Stimulated activated CD4-positive, alpha-beta T cell treated with anti-CD3 and anti-CD28 coated beads, TNF-alpha, amount 100 ng/mL, for 4 hours (primary cell): ENCODE measurements around the gene FGB.
"Not testable (repeated sequence)": the region's sequence is repeated elsewhere in the genome, so short reads cannot be mapped to it uniquely, and the experiment has no call there.

Source experiments
- DNase-seq, 3 experiments: peaks; one replicate each; pipeline ENCODE4 v3.0.0-alpha.2; 2020; ENCODE audit warnings: low read depth in 3 of 3

The FGB gene

DNA sequence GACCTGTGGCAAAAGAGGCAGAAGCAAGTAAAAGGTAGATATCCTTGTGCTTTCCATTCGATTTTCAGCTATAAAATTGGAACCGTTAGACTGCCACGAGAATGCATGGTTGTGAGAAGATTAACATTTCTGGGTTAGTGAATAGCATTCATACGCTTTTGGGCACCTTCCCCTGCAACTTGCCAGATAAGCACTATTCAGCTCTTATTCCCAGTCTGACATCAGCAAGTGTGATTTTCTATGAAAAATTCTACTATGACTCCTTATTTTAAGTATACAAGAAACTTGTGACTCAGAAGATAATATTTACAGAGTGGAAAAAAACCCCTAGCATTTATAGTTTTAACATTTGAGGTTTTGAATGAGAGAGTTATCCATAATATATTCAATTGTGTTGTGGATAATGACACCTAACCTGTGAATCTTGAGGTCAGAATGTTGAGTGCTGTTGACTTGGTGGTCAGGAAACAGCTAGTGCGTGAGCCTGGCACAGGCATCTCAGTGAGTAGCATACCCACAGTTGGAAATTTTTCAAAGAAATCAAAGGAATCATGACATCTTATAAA lies 3.9 kb downstream of the FGB start:
- no peak for DNase-seq

DNA sequence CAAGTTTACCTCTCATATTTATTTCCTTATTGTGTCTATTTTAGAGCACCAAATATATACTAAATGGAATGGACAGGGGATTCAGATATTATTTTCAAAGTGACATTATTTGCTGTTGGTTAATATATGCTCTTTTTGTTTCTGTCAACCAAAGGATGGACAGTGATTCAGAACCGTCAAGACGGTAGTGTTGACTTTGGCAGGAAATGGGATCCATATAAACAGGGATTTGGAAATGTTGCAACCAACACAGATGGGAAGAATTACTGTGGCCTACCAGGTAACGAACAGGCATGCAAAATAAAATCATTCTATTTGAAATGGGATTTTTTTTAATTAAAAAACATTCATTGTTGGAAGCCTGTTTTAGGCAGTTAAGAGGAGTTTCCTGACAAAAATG lies 6.2 kb downstream of the FGB start:
- DNase-seq, result no peak

DNA sequence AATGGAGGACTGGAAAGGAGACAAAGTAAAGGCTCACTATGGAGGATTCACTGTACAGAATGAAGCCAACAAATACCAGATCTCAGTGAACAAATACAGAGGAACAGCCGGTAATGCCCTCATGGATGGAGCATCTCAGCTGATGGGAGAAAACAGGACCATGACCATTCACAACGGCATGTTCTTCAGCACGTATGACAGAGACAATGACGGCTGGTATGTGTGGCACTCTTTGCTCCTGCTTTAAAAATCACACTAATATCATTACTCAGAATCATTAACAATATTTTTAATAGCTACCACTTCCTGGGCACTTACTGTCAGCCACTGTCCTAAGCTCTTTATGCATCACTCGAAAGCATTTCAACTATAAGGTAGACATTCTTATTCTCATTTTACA lies 6.8 kb downstream of the FGB start:
- DNase-seq, result no peak

DNA sequence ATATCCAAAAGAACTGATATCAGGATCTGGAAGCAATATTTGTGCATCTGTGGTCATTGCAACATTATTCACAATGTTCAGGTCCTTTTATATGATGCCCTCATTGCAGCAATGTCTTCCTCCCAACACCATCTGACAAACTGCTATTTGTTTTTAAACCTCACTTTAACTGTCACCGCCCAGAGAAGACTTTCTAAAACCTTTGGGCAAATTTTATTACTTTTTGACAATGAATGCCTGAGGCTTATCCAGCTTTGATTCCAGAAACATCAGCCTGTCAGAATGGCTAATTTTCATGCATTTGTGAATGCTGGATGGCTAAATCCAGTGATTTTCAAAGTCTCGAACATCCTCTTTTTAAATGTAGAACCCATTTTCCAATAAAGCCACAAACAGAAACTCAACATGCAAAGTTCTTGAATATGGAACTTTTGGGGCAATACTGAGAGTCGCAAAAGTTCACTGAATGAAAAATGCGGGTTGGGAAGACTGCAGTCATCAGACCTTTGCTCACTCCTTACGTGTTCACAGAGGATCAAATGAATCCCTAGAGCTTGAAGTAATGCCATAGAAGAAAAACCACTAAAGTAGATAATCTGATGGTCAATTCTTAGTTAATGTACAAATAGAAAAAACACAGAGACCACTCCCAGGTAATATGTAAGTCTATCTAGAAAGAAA lies 10.5 kb downstream of the FGB start:
- no peak for DNase-seq

DNA sequence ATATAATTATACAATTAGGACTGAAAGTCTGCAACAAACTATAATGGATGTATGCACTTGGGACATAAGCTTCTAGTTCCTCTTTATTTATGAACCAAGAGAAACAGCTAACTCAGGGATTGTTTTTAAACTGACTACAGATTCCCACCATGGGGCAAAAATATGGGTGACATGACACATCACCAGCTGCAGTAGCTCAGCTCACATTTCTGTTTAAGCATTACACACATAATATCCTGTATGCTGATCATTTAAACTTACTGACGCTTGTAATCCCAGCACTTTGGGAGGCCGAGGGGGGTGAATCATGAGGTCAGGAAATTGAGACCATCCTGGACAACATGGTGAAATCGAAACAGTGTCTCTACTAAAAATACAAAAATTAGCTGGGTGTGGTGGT lies 11.5 kb downstream of the FGB start:
- no peak for DNase-seq

DNA sequence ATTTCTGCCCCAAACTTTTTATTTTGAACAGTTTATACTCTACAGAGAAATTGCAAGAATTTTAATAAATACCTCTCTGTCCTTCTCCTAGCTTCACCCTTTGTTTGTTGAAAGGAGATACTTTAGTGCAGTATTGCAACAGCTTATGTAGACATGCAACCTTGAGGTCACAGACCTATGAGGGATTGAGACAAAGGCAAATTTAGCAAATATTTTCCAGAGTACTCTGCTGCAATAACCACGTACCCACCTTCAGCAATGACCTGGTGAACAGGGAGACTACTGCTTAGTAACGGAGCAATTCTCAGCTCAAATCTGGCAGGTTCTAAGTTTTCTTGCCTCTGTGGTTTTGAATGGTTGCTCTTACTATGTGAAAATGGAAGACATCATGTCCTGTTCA lies 14.5 kb downstream of the FGB start:
- DNase-seq, result no peak

DNA sequence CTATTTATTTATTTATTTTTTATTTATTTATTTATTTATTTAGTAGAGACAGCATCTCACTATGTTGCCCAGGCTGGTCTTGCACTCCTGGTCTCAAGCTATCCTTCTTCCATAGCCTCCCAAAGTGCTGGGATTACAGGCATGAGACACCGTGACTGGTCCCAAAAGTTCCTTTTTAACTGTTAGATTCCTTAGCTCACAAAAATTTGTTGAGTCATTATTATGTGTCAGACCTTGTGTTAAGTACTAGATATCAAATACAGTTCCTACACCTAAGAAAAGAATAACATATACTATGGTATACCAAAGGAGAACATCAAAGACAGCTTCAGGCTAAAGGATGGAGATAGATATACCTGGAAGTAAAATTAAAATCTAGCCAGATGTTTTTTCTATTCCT lies 16.1 kb downstream of the FGB start:
- DNase-seq, result no peak

DNA sequence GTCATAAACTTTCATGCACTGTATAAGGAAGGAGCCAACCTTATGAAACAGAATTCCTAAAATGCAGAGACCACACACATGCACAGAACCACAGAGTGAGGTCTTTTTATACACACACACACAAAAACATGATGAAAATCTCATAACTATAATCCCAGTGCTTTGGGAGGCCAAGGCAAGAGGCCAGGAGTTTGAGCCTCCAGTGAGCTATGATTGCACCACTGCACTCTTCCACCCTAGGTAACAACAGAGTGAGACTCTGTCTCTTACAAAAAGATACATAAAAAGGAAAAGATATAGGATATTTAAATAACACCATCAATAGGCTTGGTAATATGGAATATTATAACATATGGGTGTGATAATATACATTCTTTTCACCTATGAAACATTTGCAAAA lies 17.1 kb downstream of the FGB start:
- no peak for DNase-seq

DNA sequence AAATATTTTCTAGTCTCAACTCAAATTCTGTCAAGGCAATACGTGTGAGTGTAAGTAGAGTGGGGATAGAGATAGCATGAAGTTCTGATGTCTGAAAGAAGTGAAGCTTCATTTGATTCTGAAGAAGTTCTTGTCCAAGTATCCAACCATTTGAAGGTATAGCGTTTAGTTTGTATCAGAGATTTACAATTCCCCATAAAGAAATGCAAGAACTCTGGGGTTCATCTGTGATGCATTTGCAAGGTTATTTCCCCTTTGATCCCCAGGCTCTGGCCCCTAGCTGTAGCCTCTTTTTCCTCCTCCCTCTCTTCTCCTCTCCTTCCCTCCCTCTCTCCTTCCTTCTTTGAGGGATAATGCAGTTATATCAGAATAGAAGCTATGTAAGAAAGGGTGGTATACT lies 19.9 kb downstream of the FGB start:
- no peak for DNase-seq

DNA sequence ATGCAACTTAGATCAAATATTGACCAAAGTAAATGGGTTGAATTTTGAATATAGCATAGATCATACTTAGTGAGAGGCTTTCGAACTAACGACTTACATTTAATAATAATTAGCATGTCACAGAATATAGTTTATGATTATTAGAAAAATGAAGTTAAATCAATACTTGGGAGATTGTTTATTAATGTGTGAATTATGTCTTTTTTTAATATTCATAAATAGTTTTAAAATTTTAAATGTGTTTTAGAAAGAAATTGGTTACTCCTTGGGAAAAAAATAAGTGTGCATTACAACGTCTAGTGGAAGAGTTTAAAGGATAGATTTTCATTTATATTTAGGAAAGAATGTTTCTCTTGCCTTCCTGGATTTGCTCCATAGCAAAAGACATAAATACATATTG lies 20.4 kb downstream of the FGB start:
- DNase-seq, result no peak

DNA sequence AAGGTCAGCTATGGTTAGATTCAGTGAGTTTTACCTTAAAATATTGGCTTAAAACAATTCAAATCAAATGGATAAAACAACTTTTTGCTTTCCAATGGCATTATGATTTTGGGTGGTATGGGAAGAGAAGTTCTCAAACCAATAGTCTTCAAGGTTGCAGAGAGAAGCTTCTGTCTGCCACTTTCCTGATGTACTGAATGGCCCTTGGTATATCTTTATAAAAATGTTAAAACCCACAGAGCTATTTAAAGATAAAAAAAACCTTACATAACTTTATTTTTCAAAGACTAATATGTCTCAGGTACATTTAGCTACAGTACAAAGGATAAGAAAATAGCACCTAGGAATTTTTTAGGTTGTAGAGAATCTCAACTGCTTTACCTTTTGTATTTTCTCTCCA lies 20.9 kb downstream of the FGB start:
- DNase-seq, result no peak

DNA sequence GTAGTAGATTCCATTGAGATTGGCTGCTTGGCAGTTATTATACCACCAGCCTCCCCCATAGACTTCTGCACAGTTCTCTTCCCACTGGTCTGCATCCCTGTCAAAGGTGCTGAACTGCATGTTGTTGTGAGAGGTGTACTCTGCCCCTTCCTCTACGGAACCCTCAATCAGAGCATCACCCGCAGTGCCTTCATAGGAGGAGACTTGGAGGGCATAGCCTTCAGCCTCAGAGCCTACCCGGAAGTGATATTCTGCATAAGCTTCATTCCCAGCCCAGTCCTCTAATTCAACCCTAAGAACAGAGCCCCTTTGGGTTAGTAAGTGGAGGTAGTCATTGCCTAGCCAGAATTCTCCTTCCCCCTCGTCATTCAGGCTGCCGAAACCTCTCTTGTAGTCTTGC lies 21.4 kb downstream of the FGB start:
- DNase-seq, result no peak

DNA sequence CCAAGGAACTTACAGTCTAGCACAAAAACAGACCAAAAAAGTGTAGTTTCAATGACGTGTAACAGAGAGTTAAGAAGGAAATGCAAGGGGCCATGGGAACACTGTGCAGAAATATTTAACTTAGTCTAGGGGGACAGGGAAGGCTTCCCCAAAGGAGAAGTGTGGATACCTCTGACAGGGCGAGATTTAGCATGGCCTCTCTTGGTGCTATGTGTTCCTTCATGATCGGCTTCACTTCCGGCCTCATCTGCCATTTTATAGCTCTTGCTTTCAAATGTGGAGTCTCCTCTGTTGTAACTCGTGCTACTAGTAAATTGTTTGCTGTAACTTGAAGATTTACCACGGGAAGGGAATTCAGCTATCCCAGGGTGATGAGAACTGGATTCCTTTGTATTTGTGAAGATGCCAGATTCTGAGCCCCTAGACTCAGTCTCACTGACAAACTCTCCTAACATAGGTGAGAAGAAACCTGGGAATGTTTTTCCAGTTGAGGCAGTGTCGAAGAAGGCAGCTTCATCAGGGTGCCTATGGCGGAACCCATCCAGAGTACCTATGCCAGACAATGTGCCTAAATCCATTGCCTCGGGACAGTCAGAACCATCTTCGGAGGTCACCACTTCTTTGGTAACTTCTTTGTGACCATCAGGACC lies 22.7 kb downstream of the FGB start:
- DNase-seq, result no peak

DNA sequence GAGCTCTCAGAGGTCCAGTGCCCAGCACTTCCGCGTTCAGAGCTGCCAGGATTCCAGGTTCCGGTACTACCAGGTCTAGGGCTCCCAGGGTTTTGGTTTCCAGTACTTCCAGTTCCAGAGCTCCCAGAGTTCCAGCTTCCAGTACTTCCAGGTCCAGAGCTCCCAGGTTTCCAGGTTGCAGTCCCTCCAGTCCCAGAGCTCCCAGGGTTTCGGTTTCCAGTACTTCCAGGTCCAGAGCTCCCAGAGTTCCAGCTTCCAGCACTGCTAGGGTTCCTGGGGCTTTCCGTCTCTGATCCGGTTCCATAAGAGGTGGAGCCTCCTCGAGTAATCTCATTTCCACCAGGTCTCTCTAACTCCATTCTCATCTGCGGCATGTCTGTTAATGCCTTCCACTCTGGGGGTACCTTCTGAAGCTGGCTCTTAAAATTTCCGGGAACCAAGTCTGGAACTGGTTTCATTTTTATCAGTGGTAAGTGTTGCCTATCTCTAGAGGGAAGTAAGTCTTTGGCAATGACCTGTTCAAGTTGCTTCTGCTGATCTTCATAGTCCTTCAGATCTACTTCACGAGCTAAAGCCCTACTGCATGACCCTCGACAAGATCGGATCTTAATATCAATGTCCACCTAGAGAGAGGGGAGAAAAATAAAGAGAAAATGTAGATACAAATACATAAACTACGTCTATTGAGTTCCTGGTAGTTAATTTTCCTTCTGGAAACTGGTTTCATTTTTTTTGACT lies 23.7 kb downstream of the FGB start:
- no peak for DNase-seq

DNA sequence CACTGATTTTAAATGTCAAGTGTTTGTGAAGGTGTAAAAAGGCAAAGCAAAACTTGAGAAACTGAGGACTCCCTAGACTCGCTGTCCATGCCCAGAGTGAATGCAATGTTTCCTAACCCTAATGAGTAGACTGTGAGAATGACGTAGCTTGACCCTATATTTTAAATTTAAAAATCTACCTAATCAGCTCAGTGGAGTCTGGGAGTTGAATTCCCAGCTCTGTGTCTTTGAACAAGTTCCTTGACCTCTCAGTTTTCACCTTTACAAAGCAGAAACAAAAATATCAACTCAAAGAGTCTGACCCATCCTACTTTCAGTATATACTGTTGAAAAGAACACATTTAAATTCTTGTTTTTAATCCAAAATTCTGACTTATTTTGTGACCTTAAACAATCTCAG lies 25.4 kb downstream of the FGB start:
- DNase-seq, result no peak

DNA sequence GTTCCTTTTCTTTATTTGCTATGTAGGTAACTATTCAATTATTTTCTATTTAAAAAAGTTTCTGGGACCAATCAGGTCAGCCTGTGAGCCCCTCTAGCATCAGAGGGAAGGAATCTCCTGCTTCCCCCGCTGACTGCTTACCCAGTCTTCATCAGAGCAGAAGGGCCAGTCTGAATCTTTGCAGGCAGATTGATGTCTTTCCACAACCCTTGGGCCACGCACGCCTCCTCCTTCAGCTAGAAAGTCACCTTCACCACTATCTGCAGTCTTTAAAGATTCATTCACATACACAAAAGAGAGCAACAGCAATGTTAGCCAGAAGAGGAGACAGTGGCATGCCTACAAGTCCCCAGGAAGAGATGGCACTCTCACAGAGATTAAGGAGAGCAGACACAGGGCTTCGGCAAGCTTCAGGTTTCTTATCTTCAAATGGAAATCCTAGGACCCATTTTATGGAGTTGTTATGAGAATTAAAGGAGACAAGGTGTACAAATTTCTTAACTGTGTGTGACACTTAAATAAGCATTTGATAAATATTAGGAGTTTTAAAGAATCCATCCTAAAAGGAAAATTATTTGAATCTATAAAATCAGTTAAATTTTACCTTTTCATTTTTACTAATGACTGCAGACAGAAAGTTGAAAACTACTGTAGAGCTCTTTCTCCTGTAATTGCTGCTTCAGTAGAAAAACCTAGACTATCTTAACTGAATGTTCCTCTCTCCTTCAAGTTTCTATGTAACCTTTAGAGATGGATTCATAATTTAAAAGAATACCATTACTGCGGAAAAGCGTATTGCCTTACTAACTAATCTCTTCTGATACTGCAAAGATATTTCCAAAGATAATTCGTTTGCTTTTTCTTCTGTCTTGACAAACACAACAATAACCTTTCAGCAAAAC lies 26.7 kb downstream of the FGB start:
- no peak for DNase-seq

DNA sequence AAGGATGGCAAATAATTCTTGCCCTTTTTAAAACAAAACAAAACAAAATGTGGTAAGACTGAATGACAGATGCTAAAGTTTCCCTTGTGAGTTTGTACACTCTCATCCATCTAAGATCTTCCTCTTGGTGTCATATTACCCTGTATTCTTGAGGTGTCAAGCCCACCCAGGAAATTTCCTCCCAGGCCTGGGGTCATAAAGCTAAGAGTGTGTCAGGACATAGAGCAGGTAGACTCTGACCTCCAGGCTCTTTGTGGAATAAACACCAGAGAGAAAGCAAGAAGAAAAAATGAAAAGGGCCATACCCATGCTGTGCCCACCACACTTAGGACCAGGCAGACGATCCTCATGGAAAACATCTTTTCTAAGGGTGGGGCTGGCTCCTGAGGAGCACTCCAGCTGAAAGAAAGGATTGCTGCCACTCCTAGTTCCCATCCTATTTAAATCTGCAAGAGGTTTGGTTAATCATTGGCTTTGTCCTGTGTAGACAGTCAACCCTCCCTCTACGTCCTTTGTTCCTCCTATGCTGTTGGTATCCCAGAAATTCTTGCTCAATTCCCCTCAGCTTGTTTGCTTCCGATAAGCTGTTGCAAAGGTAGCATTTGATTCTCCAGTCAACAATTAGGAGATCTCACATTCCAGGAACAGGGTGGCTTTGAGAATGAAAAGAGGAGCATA lies 27.7 kb downstream of the FGB start, which contains the start of gene FGA:
TSS of gene FGA (minus strand) at position 414 of the 678 bp plus-strand sequence. CDS start at position 359, 55 bp downstream.
- no peak for DNase-seq

DNA sequence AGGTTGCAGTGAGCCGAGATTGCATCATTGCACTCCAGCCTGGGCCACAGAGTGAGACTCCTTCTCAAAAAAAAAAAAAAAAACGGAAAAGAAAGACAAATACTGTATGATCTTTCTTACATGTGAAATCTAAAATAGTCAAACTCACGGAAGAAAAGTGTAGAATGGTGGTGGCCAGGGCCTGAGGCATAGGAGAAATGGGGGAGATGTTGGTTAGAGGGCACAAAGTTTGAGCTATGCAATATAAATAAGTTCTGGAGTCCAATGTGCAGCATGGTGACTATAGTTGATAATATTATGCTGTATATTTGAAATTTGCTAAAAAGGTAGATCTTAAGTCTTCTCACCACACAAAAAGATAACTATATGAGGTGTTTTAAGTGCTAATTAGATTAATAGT lies 29.1 kb downstream of the FGB start:
- DNase-seq, result no peak

DNA sequence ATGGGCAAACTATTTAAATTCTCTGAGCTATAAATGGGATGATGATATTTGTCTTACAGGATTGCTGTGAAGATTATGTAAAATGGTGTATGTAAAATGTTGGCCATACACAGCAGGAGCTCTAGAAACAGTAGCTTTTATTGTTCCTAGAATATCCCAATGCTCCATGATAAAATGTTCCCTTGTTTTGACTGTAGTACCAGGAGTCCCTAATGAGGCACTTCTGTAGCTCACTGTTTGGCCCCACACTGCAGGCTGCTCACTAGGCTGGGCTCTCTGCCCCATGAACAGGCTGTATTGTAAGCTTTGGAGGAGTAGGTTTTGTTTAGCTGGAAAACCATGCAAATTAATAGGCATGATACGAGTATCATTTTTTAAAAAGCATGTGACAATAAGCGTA lies 31.1 kb downstream of the FGB start:
- DNase-seq, result no peak

DNA sequence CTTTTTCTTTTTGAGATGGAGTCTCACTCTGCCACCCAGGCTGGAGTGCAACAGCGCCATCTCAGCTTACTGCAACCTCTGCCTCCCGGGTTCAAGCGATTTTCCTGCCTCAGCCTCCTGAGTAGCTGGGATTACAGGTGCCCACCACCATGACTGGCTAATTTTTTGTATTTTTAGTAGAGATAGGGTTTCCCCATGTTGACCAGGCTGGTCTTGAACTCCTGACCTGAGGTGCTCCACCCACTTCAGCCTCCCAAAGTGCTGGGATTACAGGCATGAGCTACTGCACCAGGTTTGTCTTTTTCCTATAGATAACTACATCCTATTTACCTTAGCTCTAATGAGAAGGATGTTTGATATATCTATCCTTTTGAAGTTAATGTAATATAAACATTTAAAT lies 31.5 kb downstream of the FGB start:
- DNase-seq, result not testable (repeated sequence)

DNA sequence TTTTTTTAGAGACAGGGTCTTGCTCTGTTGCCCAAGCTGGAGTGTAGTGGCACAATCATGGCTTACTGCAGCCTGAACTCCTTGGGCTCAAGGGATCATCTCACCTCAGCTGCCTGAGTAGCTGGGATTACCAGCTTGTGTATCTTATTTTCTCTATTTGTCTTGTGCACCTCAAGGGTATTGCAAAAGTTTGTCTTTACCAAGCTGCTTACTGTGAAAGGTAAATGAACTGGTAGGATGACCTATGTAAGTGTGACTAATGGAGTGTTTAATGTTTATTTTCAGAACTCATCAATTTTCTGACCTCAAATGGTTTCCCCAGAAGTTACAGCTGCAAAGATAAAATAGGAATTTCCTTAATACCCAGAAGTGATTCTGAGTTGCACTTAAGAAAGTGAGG lies 33.0 kb downstream of the FGB start:
- no peak for DNase-seq
